ENCODE measurements around the gene CSNK1G2. TPM values are rescaled to one million over a fixed set of nuclear protein-coding genes. Genes with fewer than 3 reads are reported as not detected.

CSNK1G2 gene
- total and polyA plus RNA-seq, 2 experiments from 2014 or later = 97.7 to 100 TPM

DNA sequence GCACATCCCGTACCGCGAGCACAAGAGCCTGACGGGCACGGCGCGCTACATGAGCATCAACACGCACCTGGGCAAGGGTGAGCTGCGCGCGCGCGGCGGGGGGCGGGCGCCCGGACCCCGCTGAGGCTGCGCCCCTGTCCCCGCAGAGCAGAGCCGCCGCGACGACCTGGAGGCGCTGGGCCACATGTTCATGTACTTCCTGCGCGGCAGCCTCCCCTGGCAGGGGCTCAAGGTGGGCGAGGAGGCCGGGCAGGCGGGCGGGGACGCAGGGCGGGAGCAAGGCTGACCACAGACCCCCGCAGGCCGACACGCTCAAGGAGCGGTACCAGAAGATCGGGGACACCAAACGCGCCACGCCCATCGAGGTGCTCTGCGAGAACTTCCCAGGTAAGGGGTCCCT lies 38.0 kb downstream of the CSNK1G2 start:
- H3K27me3 ChIP-seq = no peaks in the 10 kb centered on the region

DNA sequence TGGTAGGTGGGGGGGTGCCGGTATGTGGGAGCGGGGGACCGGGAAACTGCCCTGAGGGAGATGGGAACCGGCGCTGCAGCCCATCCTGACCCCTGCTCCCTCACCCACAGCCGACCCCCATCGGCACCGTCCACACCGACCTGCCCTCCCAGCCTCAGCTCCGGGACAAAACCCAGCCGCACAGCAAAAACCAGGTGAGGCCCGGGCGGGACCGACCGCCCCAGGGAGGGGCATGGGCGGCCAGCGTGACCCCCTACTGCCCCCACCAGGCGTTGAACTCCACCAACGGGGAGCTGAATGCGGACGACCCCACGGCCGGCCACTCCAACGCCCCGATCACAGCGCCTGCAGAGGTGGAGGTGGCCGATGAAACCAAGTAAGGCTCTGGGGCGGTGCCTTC lies 38.7 kb downstream of the CSNK1G2 start:
- TF ChIP-seq, protein P1, sequence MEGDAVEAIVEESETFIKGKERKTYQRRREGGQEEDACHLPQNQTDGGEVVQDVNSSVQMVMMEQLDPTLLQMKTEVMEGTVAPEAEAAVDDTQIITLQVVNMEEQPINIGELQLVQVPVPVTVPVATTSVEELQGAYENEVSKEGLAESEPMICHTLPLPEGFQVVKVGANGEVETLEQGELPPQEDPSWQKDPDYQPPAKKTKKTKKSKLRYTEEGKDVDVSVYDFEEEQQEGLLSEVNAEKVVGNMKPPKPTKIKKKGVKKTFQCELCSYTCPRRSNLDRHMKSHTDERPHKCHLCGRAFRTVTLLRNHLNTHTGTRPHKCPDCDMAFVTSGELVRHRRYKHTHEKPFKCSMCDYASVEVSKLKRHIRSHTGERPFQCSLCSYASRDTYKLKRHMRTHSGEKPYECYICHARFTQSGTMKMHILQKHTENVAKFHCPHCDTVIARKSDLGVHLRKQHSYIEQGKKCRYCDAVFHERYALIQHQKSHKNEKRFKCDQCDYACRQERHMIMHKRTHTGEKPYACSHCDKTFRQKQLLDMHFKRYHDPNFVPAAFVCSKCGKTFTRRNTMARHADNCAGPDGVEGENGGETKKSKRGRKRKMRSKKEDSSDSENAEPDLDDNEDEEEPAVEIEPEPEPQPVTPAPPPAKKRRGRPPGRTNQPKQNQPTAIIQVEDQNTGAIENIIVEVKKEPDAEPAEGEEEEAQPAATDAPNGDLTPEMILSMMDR (IDR thresholded peaks at IDR 0.05; ENCODE audit: low read depth, low read length) = no peak
- H3K9me3 ChIP-seq (ENCODE audit: low read depth) = no peaks in the 10 kb centered on the region

More for the DNA sequence above, 38.0 kb downstream of the CSNK1G2 start:
- H3K27ac ChIP-seq = no peak overlapping the region
- no peak for DNase-seq (ENCODE audit: low read depth in 1 of 2, low spot score in 1 of 2)
- peaks cover 20% of the 10 kb centered on the region for H3K36me3 ChIP-seq
- H3K9me3 ChIP-seq (ENCODE audit: low read depth) = no peaks in the 10 kb centered on the region
- no peaks in the 10 kb centered on the region for H3K4me1 ChIP-seq (ENCODE audit: low read depth)
- no peak overlapping the region for H3K4me3 ChIP-seq
- TF ChIP-seq, protein P1 (IDR thresholded peaks at IDR 0.05; ENCODE audit: low read depth, low read length) = no peak

DNA sequence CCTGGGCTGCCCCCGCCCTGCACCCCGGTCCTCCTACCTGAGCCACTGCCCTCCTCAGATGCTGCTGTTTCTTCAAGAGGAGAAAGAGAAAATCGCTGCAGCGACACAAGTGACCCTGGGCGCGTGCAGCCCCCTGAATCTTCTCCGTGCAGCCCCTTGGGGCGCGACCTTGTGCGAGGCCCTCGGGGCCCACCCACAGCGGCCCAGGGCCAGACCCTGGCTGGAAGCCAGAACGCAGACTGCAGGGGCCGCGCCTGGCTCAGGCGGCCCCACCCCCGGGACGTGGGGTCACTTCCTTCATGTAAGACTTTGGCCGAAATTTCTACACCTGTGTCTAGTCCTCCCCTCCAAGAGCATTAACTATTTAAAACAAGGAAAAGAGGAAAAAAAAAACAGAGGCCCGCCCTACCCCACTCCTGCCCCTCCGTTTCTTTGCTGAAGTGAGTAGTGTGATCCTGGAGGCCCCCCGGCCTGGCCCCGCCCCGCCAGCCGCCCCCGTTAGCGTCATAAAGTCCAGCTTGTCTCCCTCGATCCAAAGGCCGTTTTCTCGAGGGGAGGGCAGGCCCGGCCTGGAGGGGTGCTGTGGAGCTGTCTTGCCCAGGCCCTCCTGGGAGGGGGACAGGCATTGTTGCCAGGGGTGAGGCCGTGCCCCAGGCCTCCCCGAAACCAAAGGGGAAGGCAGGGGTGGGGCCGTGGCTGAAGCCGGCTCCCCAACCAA lies 39.3 kb downstream of the CSNK1G2 start:
- Histone ChIP-seq H3K27ac (no peak overlapping the region), H3K9me3 (ENCODE audit: low read depth) (no peaks in the 10 kb centered on the region), H3K27me3 (no peaks in the 10 kb centered on the region), H3K4me3 (no peak overlapping the region), H3K36me3 (peaks cover 20% of the 10 kb centered on the region), H3K4me1 (ENCODE audit: low read depth) (no peaks in the 10 kb centered on the region)
- TF ChIP-seq, protein P1 (IDR thresholded peaks at IDR 0.05; ENCODE audit: low read depth, low read length) = no peak
- DNase-seq (ENCODE audit: low read depth in 1 of 2, low spot score in 1 of 2) = no peak

More for the DNA sequence above, 38.7 kb downstream of the CSNK1G2 start:
- no peak for DNase-seq (ENCODE audit: low read depth in 1 of 2, low spot score in 1 of 2)
- Histone ChIP-seq H3K27ac (no peak overlapping the region), H3K4me1 (ENCODE audit: low read depth) (no peaks in the 10 kb centered on the region), H3K27me3 (no peaks in the 10 kb centered on the region), H3K4me3 (no peak overlapping the region), H3K36me3 (peaks cover 20% of the 10 kb centered on the region)

DNA sequence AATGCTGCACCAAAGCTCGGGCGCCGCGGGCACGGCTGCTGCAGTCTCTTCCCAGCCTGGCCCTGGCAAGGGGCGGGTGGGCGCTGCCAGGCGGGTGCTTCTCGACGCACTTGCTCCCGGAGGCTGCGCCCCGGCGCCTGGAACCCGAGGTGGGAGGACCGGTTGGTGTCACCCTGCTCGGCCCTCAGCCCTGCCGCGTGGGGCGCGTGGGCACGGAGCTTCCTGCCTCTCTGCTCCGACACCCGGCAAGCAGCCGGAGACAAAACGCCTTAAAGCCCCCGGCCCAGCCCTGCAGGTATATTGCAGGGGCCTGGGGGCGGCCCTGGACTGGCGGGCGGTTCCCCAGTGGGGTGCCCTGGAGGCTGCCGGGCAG lies 39.8 kb downstream of the CSNK1G2 start:
- TF ChIP-seq, protein P1 (IDR thresholded peaks at IDR 0.05; ENCODE audit: low read depth, low read length) = no peak
- no peak overlapping the region for H3K4me3 ChIP-seq
- H3K36me3 ChIP-seq = peaks cover 22% of the 10 kb centered on the region
- no peak overlapping the region for H3K27ac ChIP-seq
- H3K4me1 ChIP-seq (ENCODE audit: low read depth) = no peaks in the 10 kb centered on the region
- no peaks in the 10 kb centered on the region for H3K27me3 ChIP-seq
- no peak for DNase-seq (ENCODE audit: low read depth in 1 of 2, low spot score in 1 of 2)
- no peaks in the 10 kb centered on the region for H3K9me3 ChIP-seq (ENCODE audit: low read depth)

DNA sequence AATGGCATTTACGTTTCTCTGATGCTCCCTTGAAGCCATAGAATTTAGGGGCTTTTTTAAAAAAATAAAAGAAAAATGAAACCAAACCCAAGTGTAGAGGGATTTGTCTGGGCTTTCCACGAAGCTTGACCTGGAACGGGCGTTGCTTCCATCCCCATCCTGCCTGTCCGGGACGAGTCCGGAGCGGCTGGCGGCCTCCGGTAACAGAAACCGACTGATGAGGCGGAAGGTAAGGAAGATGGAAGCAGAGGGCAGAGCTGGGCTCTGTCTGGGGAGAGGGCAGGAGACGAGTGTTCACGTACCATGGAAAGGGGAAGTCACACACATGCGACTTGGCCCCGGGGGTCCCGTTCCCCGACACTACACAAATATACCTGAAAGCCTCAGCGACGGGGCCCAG lies 40.3 kb downstream of the CSNK1G2 start:
- H3K9me3 ChIP-seq (ENCODE audit: low read depth) = no peaks in the 10 kb centered on the region
- no peak overlapping the region for H3K27ac ChIP-seq
- peaks cover 24% of the 10 kb centered on the region for H3K36me3 ChIP-seq
- H3K27me3 ChIP-seq = no peaks in the 10 kb centered on the region
- no peaks in the 10 kb centered on the region for H3K4me1 ChIP-seq (ENCODE audit: low read depth)
- no peak for DNase-seq (ENCODE audit: low read depth in 1 of 2, low spot score in 1 of 2)
- TF ChIP-seq, protein P1 (IDR thresholded peaks at IDR 0.05; ENCODE audit: low read depth, low read length) = no peak
- H3K4me3 ChIP-seq = no peak overlapping the region

Data from cardiac muscle cell (in vitro differentiated cells and primary cell).